HepG2 (cell line): ENCODE measurements around the gene ABCC1. TPM values are rescaled to one million over a fixed set of nuclear protein-coding genes. Genes with fewer than 3 reads are reported as not detected.
A peak's percentile ranks its signal among the peaks of the same experiment; 100 is the strongest.

Experiments used
- BRD4 ChIP-seq: sonication (generic); formaldehyde crosslinking; IDR thresholded peaks from 2 replicates; pipeline ENCODE4 v1.4.0; 2020; ENCODE audit warnings: missing genetic modification reagents
- CBX2 ChIP-seq, 2 experiments: fragments of 200-600 bp in 1 of 2; sonication (generic); formaldehyde crosslinking in 1 of 2; IDR thresholded peaks; 2 replicates each; pipeline versions ENCODE4 v1.7.0 to v1.8.1; 2018 to 2022; ENCODE audit warnings: low read depth in 2 of 2, low read length in 1 of 2, mild to moderate bottlenecking in 1 of 2, missing genetic modification reagents in 1 of 2
- DPF2 ChIP-seq: sonication (generic); formaldehyde crosslinking; IDR thresholded peaks from 2 replicates; pipeline ENCODE4 v1.4.0; 2020; ENCODE audit warnings: mild to moderate bottlenecking, low read depth, missing genetic modification reagents, borderline replicate concordance
- EED ChIP-seq: sonication (generic); formaldehyde crosslinking; IDR thresholded peaks from 2 replicates; pipeline ENCODE4 v1.5.0; 2020; ENCODE audit warnings: mild to moderate bottlenecking, missing genetic modification reagents
- ESRRA ChIP-seq: sonication (generic); formaldehyde crosslinking; IDR thresholded peaks from 2 replicates; pipeline ENCODE4 v1.5.1; 2020; ENCODE audit warnings: mild to moderate bottlenecking, low read depth, missing genetic modification reagents
- FOXO4 ChIP-seq: sonication (generic); formaldehyde crosslinking; conservative IDR thresholded peaks from 2 replicates; pipeline ENCODE4 v1.8.1; 2023; ENCODE audit warnings: missing genetic modification reagents
- FOXP1 ChIP-seq, 2 experiments: fragments of 450-650 bp in 1 of 2; IDR thresholded peaks; 2 replicates each; pipeline ENCODE4 v1.6.1; 2017 to 2018; ENCODE audit warnings: antibody characterized with exemption in 1 of 2
- GATAD1 ChIP-seq: IDR thresholded peaks from 2 replicates; pipeline ENCODE4 v1.6.1; 2016; ENCODE audit warnings: missing genetic modification reagents, missing compliant biosample characterization
- NFIB ChIP-seq: sonication (generic); formaldehyde crosslinking; IDR thresholded peaks from 2 replicates; pipeline ENCODE4 v1.9.0; 2021; ENCODE audit warnings: missing genetic modification reagents, mild to moderate bottlenecking, borderline replicate concordance
- NKX3-1 ChIP-seq: sonication (generic); formaldehyde crosslinking; IDR thresholded peaks from 2 replicates; pipeline ENCODE4 v1.5.0; 2020; ENCODE audit warnings: missing genetic modification reagents
- NONO ChIP-seq, 2 experiments: fragments of 450-650 bp in 1 of 2; sonication (generic) in 1 of 2; formaldehyde crosslinking in 1 of 2; IDR thresholded peaks in 1 of 2; conservative IDR thresholded peaks in 1 of 2; 2 replicates each; pipeline versions ENCODE4 v1.6.1 to v1.8.0; 2017 to 2022; ENCODE audit warnings: mild to moderate bottlenecking in 1 of 2, missing genetic modification reagents in 1 of 2, moderate library complexity in 1 of 2
- PHF5A ChIP-seq: IDR thresholded peaks from one replicate; pipeline ENCODE4 v1.6.1; 2018; ENCODE audit warnings: low read depth, missing genetic modification reagents; ENCODE audit not compliant: unreplicated experiment
- PRDM4 ChIP-seq: sonication (generic); formaldehyde crosslinking; IDR thresholded peaks from 2 replicates; pipeline ENCODE4 v1.9.0; 2021; ENCODE audit warnings: missing genetic modification reagents, borderline replicate concordance
- PREB ChIP-seq: sonication (generic); formaldehyde crosslinking; IDR thresholded peaks from 2 replicates; pipeline ENCODE4 v1.4.0; 2020; ENCODE audit warnings: missing genetic modification reagents
- RELA ChIP-seq: sonication (generic); formaldehyde crosslinking; IDR thresholded peaks from 2 replicates; pipeline ENCODE4 v1.4.0; 2020; ENCODE audit warnings: missing genetic modification reagents
- SMC3 ChIP-seq: IDR thresholded peaks from 2 replicates; pipeline ENCODE4 v1.6.1; 2011; ENCODE audit warnings: low read length, improper control_type of control experiment
- SP140L ChIP-seq: sonication (generic); formaldehyde crosslinking; IDR thresholded peaks from 2 replicates; pipeline ENCODE4 v1.4.0; 2020; ENCODE audit warnings: missing genetic modification reagents, borderline replicate concordance
- SRSF1 ChIP-seq: fragments of 200-400 bp; formaldehyde crosslinking; optimal IDR thresholded peaks from 2 replicates; pipeline ENCODE3; 2017; ENCODE audit warnings: mild to moderate bottlenecking, low read depth, low read length, moderate library complexity
- TGIF2 ChIP-seq: IDR thresholded peaks from 2 replicates; pipeline ENCODE4 v1.6.1; 2016; ENCODE audit warnings: control low read depth, missing compliant biosample characterization
- ZBTB26 ChIP-seq: IDR thresholded peaks from 2 replicates; pipeline ENCODE4 v1.6.1; 2016; ENCODE audit warnings: missing compliant biosample characterization, missing genetic modification reagents, borderline replicate concordance
- ZC3H4 ChIP-seq: sonication (generic); formaldehyde crosslinking; IDR thresholded peaks from 2 replicates; pipeline ENCODE4 v1.4.0; 2020; ENCODE audit warnings: missing genetic modification reagents, borderline replicate concordance
- ZFAT ChIP-seq: sonication (generic); formaldehyde crosslinking; conservative IDR thresholded peaks from 2 replicates; pipeline ENCODE4 v1.8.1; 2023; ENCODE audit warnings: missing genetic modification reagents, inconsistent platforms
- ZNF383 ChIP-seq: sonication (generic); formaldehyde crosslinking; IDR thresholded peaks from 2 replicates; pipeline ENCODE4 v1.4.0; 2020; ENCODE audit warnings: missing genetic modification reagents, mild to moderate bottlenecking, borderline replicate concordance
- ZNF567 ChIP-seq: sonication (generic); formaldehyde crosslinking; IDR thresholded peaks from 2 replicates; pipeline ENCODE4 v1.8.1; 2023; ENCODE audit warnings: mild to moderate bottlenecking, missing genetic modification reagents, borderline replicate concordance
- polyA plus RNA-seq, 8 experiments: library from polyadenylated mRNA; depleted of rRNA in 3 of 8; stranded (reverse) in 7 of 8; unstranded in 1 of 8; fragments of >200 nt; fragmentation: Illumina TruSeq in 4 of 8; extraction: Trizol in 4 of 8; gene quantifications; 2 replicates each; pipeline versions ENCODE4 v1.2.1 to v1.2.3, GENCODE V29; 2011 to 2016; ENCODE audit warnings: low read depth in 4 of 8, missing spikeins in 1 of 8, mixed read lengths in 1 of 8; ENCODE audit not compliant: insufficient read depth in 1 of 8
- total RNA-seq, 5 experiments: library from RNA; depleted of rRNA; stranded (reverse); fragments of >200 nt; fragmentation: Illumina TruSeq; extraction: Trizol; gene quantifications; 2 replicates each; pipeline ENCODE4 v1.2.3, GENCODE V29; 2016; ENCODE audit warnings: low read depth in 1 of 5

ABCC1 gene
- total and polyA plus RNA-seq, 2 of the 13 experiments (the other 11 are each of a cell fraction or from before 2014, with no cell fraction given), result 13.0 to 30.6 TPM

- TF ChIP-seq ZBTB26 (no peak), FOXO4 (CRISPR knock-in tag) (no peak), PHF5A (CRISPR knock-in tag) (no peak), FOXP1 (IDR thresholded peaks at IDR 0.05) (no peak), FOXP1 (CRISPR knock-in tag; IDR thresholded peaks at IDR 0.05) (no peak), ESRRA (CRISPR knock-in tag) (0 out of 2 replicates have a peak, but pooled peaks have one; percentile 19), ZC3H4 (CRISPR knock-in tag) (no peak), BRD4 (no peak), RELA (no peak), TGIF2 (CRISPR knock-in tag) (0 out of 2 replicates have a peak, but pooled peaks have one; percentile 13), ZNF383 (no peak), GATAD1 (CRISPR knock-in tag) (peak; percentile 32; the same call in 1 of the 2 replicates), SRSF1 (no peak), PREB (CRISPR knock-in tag) (no peak), SP140L (CRISPR knock-in tag) (no peak), ZNF567 (CRISPR knock-in tag) (no peak), ZFAT (CRISPR knock-in tag) (no peak), CBX2 (IDR thresholded peaks at IDR 0.05; ENCODE audit: low read depth, low read length) (no peak), CBX2 (CRISPR knock-in tag; IDR thresholded peaks at IDR 0.05; ENCODE audit: low read depth) (no peak), SMC3 (peak; percentile 91), NONO (IDR thresholded peaks at IDR 0.05) (no peak), NONO (CRISPR knock-in tag; conservative IDR thresholded peaks at IDR 0.05) (no peak), NFIB (CRISPR knock-in tag) (no peak), PRDM4 (CRISPR knock-in tag) (no peak), NKX3-1 (CRISPR knock-in tag) (no peak), DPF2 (CRISPR knock-in tag) (no peak), EED (CRISPR knock-in tag) (0 out of 2 replicates have a peak, but pooled peaks have one; percentile 56)
Measured at GRCh38 chr16:16127469-16128116, 178.2 kb downstream of the ABCC1 start (continued).
